A549 (cell line): ENCODE measurements around the gene MAPK12.

Source experiments
- MAZ ChIP-seq: fragments of 150-350 bp; IDR thresholded peaks from 2 replicates; pipeline ENCODE4 v1.6.1; 2014; ENCODE audit warnings: antibody characterized with exemption, low read depth, low read length, borderline replicate concordance
- MYC ChIP-seq: IDR thresholded peaks from 2 replicates; pipeline ENCODE4 v1.6.1; 2012; ENCODE audit warnings: mild to moderate bottlenecking, inconsistent platforms, low read length, improper control_type of control experiment, borderline replicate concordance

DNA sequence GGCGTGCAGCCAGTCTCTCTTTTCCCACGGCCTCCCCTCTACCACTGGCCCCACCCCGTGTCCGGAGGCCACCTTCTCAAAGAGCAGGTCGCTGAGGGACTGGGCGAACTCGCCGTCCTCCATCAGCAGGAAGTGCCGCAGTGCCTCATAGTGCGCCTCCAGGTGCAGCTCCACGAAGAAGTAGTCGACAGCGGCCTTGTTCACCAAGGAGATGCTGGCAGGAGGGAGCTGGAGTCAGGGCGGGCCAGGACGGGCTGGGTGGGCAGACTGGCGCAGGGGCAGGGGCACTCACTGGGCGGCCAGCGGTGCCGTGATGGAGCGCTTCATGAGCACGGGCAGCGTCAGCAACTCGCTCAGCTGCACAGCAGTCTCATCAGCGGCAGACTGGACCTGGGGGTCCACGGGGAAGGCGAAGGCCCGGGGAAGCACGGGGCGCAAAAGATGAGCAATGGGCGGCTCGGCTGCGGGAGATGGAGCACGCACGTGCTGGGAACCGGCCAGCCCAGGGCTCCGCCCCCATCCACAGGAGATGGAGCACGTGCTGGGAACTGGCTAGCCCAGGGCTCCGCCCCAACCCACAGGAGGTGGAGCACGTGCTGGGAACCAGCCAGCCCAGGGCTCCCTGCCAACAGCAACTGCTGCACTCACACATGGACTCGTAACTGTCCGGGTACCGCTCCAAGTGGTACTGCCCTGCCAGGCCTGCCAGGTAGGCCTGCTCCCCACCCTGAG, 42.3 kb downstream of the MAPK12 start:
- TF ChIP-seq MYC (no peak), MAZ (no peak)
